Measurements from ENCODE around the gene MANEA. TPM values are rescaled to one million over a fixed set of nuclear protein-coding genes. Genes with fewer than 3 reads are reported as not detected.
"Not testable (repeated sequence)": the region's sequence is repeated elsewhere in the genome, so short reads cannot be mapped to it uniquely, and the experiment has no call there.

MANEA gene
- polyA plus RNA-seq, 1 donor = 18.0 TPM

- no peak overlapping the region for H3K27ac ChIP-seq (ENCODE audit: low read length)
- no peak for DNase-seq
- no peaks in the 10 kb centered on the region for H3K27me3 ChIP-seq (ENCODE audit: control insufficient read depth, insufficient read depth, low read length)
- no peak overlapping the region for H3K4me3 ChIP-seq (ENCODE audit: low read length)
- peaks cover 13% of the 10 kb centered on the region for H3K9me3 ChIP-seq (ENCODE audit: control insufficient read depth, low read depth, low read length)
- H3K36me3 ChIP-seq (ENCODE audit: control insufficient read depth, insufficient read depth, low read length) = no peaks in the 10 kb centered on the region
- H3K4me1 ChIP-seq (ENCODE audit: control insufficient read depth, insufficient read depth, low read length) = peaks cover 4% of the 10 kb centered on the region
Observed at GRCh38 chr6:95581073-95581472, 3.7 kb downstream of the MANEA start.

- not testable (repeated sequence) for DNase-seq; H3K4me3 ChIP-seq (ENCODE audit: low read length); H3K27me3 ChIP-seq (ENCODE audit: control insufficient read depth, insufficient read depth, low read length); H3K27ac ChIP-seq (ENCODE audit: low read length); H3K4me1 ChIP-seq (ENCODE audit: control insufficient read depth, insufficient read depth, low read length); H3K36me3 ChIP-seq (ENCODE audit: control insufficient read depth, insufficient read depth, low read length)
- WGBS (ENCODE audit: insufficient coverage, low lambda C conversion rate) = 100% methylated on average over 1 of the region's 9 CpGs
- H3K9me3 ChIP-seq (ENCODE audit: control insufficient read depth, low read depth, low read length) = peaks cover 13% of the 10 kb centered on the region
Observed at GRCh38 chr6:95584226-95584625, 6.9 kb downstream of the MANEA start.

- Histone ChIP-seq H3K4me3 (ENCODE audit: low read length) (no peak overlapping the region), H3K36me3 (ENCODE audit: control insufficient read depth, insufficient read depth, low read length) (peaks cover 2% of the 10 kb centered on the region), H3K27ac (ENCODE audit: low read length) (no peak overlapping the region), H3K9me3 (ENCODE audit: control insufficient read depth, low read depth, low read length) (peaks cover 12% of the 10 kb centered on the region), H3K4me1 (ENCODE audit: control insufficient read depth, insufficient read depth, low read length) (no peaks in the 10 kb centered on the region), H3K27me3 (ENCODE audit: control insufficient read depth, insufficient read depth, low read length) (no peaks in the 10 kb centered on the region)
- no peak for DNase-seq
- WGBS (ENCODE audit: insufficient coverage, low lambda C conversion rate) = 91% methylated on average over 1 of the region's 1 CpG
Observed at GRCh38 chr6:95587989-95588388, 10.7 kb downstream of the MANEA start.

- H3K4me3 ChIP-seq (ENCODE audit: low read length) = no peak overlapping the region
- DNase-seq = no peak
- no peaks in the 10 kb centered on the region for H3K4me1 ChIP-seq (ENCODE audit: control insufficient read depth, insufficient read depth, low read length)
- no peaks in the 10 kb centered on the region for H3K27me3 ChIP-seq (ENCODE audit: control insufficient read depth, insufficient read depth, low read length)
- H3K36me3 ChIP-seq (ENCODE audit: control insufficient read depth, insufficient read depth, low read length) = peaks cover 2% of the 10 kb centered on the region
- no peak overlapping the region for H3K27ac ChIP-seq (ENCODE audit: low read length)
- WGBS (ENCODE audit: insufficient coverage, low lambda C conversion rate) = 100% methylated on average over 1 of the region's 1 CpG
- H3K9me3 ChIP-seq (ENCODE audit: control insufficient read depth, low read depth, low read length) = peaks cover 4% of the 10 kb centered on the region
Observed at GRCh38 chr6:95589067-95589466, 11.7 kb downstream of the MANEA start.

- no peaks in the 10 kb centered on the region for H3K4me1 ChIP-seq (ENCODE audit: control insufficient read depth, insufficient read depth, low read length)
- H3K27me3 ChIP-seq (ENCODE audit: control insufficient read depth, insufficient read depth, low read length) = no peaks in the 10 kb centered on the region
- H3K27ac ChIP-seq (ENCODE audit: low read length) = no peak overlapping the region
- H3K4me3 ChIP-seq (ENCODE audit: low read length) = no peak overlapping the region
- peaks cover 2% of the 10 kb centered on the region for H3K36me3 ChIP-seq (ENCODE audit: control insufficient read depth, insufficient read depth, low read length)
- peaks cover 4% of the 10 kb centered on the region for H3K9me3 ChIP-seq (ENCODE audit: control insufficient read depth, low read depth, low read length)
- DNase-seq = no peak
- WGBS (ENCODE audit: insufficient coverage, low lambda C conversion rate) = 96% methylated on average over 3 of the region's 4 CpGs
Observed at GRCh38 chr6:95589826-95590570, 12.7 kb downstream of the MANEA start.

GRCh38 chr6:95593025-95593424, 15.7 kb downstream of the MANEA start:
- DNase-seq = peak in 1 of 2 donors; percentile 18
- Histone ChIP-seq H3K27me3 (ENCODE audit: control insufficient read depth, insufficient read depth, low read length) (no peaks in the 10 kb centered on the region), H3K4me1 (ENCODE audit: control insufficient read depth, insufficient read depth, low read length) (no peaks in the 10 kb centered on the region), H3K9me3 (ENCODE audit: control insufficient read depth, low read depth, low read length) (no peaks in the 10 kb centered on the region), H3K27ac (ENCODE audit: low read length) (no peak overlapping the region), H3K4me3 (ENCODE audit: low read length) (no peak overlapping the region), H3K36me3 (ENCODE audit: control insufficient read depth, insufficient read depth, low read length) (no peaks in the 10 kb centered on the region)
- WGBS (ENCODE audit: insufficient coverage, low lambda C conversion rate) = 10% methylated on average over 2 of the region's 2 CpGs

- 71% methylated on average over 1 of the region's 3 CpGs for WGBS (ENCODE audit: insufficient coverage, low lambda C conversion rate)
- Histone ChIP-seq H3K27ac (ENCODE audit: low read length) (no peak overlapping the region), H3K4me3 (ENCODE audit: low read length) (no peak overlapping the region), H3K27me3 (ENCODE audit: control insufficient read depth, insufficient read depth, low read length) (no peaks in the 10 kb centered on the region), H3K4me1 (ENCODE audit: control insufficient read depth, insufficient read depth, low read length) (no peaks in the 10 kb centered on the region), H3K36me3 (ENCODE audit: control insufficient read depth, insufficient read depth, low read length) (no peaks in the 10 kb centered on the region), H3K9me3 (ENCODE audit: control insufficient read depth, low read depth, low read length) (no peaks in the 10 kb centered on the region)
- DNase-seq = no peak
Observed at GRCh38 chr6:95596021-95596420, 18.7 kb downstream of the MANEA start.

- no peak overlapping the region for H3K27ac ChIP-seq (ENCODE audit: low read length)
- H3K27me3 ChIP-seq (ENCODE audit: control insufficient read depth, insufficient read depth, low read length) = no peaks in the 10 kb centered on the region
- no peaks in the 10 kb centered on the region for H3K9me3 ChIP-seq (ENCODE audit: control insufficient read depth, low read depth, low read length)
- H3K4me3 ChIP-seq (ENCODE audit: low read length) = no peak overlapping the region
- no peaks in the 10 kb centered on the region for H3K4me1 ChIP-seq (ENCODE audit: control insufficient read depth, insufficient read depth, low read length)
- no peak for DNase-seq
- no peaks in the 10 kb centered on the region for H3K36me3 ChIP-seq (ENCODE audit: control insufficient read depth, insufficient read depth, low read length)
Observed at GRCh38 chr6:95599706-95600105, 22.4 kb downstream of the MANEA start.

GRCh38 chr6:95601133-95601532, 23.8 kb downstream of the MANEA start:
- no peak for DNase-seq
- H3K4me1 ChIP-seq (ENCODE audit: control insufficient read depth, insufficient read depth, low read length) = no peaks in the 10 kb centered on the region
- 75% methylated on average over 1 of the region's 3 CpGs for WGBS (ENCODE audit: insufficient coverage, low lambda C conversion rate)
- H3K27me3 ChIP-seq (ENCODE audit: control insufficient read depth, insufficient read depth, low read length) = no peaks in the 10 kb centered on the region
- peaks cover 5% of the 10 kb centered on the region for H3K36me3 ChIP-seq (ENCODE audit: control insufficient read depth, insufficient read depth, low read length)
- no peak overlapping the region for H3K27ac ChIP-seq (ENCODE audit: low read length)
- H3K9me3 ChIP-seq (ENCODE audit: control insufficient read depth, low read depth, low read length) = no peaks in the 10 kb centered on the region
- H3K4me3 ChIP-seq (ENCODE audit: low read length) = no peak overlapping the region

- H3K9me3 ChIP-seq (ENCODE audit: control insufficient read depth, low read depth, low read length) = no peaks in the 10 kb centered on the region
- WGBS (ENCODE audit: insufficient coverage, low lambda C conversion rate) = 89% methylated on average over 1 of the region's 3 CpGs
- no peaks in the 10 kb centered on the region for H3K27me3 ChIP-seq (ENCODE audit: control insufficient read depth, insufficient read depth, low read length)
- H3K4me1 ChIP-seq (ENCODE audit: control insufficient read depth, insufficient read depth, low read length) = no peaks in the 10 kb centered on the region
- no peak overlapping the region for H3K27ac ChIP-seq (ENCODE audit: low read length)
- no peak overlapping the region for H3K4me3 ChIP-seq (ENCODE audit: low read length)
- no peak for DNase-seq
- H3K36me3 ChIP-seq (ENCODE audit: control insufficient read depth, insufficient read depth, low read length) = no peaks in the 10 kb centered on the region
Observed at GRCh38 chr6:95614094-95614493, 36.8 kb downstream of the MANEA start.

GRCh38 chr6:95629551-95629950, 52.2 kb downstream of the MANEA start:
- H3K27ac ChIP-seq (ENCODE audit: low read length) = no peak overlapping the region
- H3K4me1 ChIP-seq (ENCODE audit: control insufficient read depth, insufficient read depth, low read length) = no peaks in the 10 kb centered on the region
- H3K36me3 ChIP-seq (ENCODE audit: control insufficient read depth, insufficient read depth, low read length) = no peaks in the 10 kb centered on the region
- no peaks in the 10 kb centered on the region for H3K9me3 ChIP-seq (ENCODE audit: control insufficient read depth, low read depth, low read length)
- no peak for DNase-seq
- WGBS (ENCODE audit: insufficient coverage, low lambda C conversion rate) = no CpG with 5 or more reads among the region's 2 CpGs
- H3K4me3 ChIP-seq (ENCODE audit: low read length) = no peak overlapping the region
- no peaks in the 10 kb centered on the region for H3K27me3 ChIP-seq (ENCODE audit: control insufficient read depth, insufficient read depth, low read length)

Measured in large intestine (tissue), 3 donors.